Forelimb muscle (tissue), 1 donor: ENCODE data around the gene PKMYT1. TPM values are rescaled to one million over a fixed set of nuclear protein-coding genes. Genes with fewer than 3 reads are reported as not detected.
"Not testable (repeated sequence)": the region's sequence is repeated elsewhere in the genome, so short reads cannot be mapped to it uniquely, and the experiment has no call there.

Experiments used
- DNase-seq: peaks from one replicate; pipeline ENCODE4 v3.0.0-alpha.2; 2013; ENCODE audit warnings: low read depth
- polyA plus RNA-seq: library from polyadenylated mRNA; unstranded; fragments of 120-200 nt; gene quantifications from one replicate; pipeline ENCODE4 v1.2.1, GENCODE V29; 2013; ENCODE audit not compliant: insufficient read length

Gene PKMYT1
- polyA plus RNA-seq, 1 donor: 9.9 TPM

- DNase-seq: no peak
These were observed 19.8 kb downstream of the PKMYT1 start for GRCh38 chr16:2960183-2961010.

- no peak for DNase-seq
These were observed 21.0 kb downstream of the PKMYT1 start for GRCh38 chr16:2959206-2959605.

- no peak for DNase-seq
These were observed 23.7 kb downstream of the PKMYT1 start for GRCh38 chr16:2956579-2956956.

GRCh38 chr16:2955779-2956578, 24.3 kb downstream of the PKMYT1 start:
- DNase-seq: no peak

GRCh38 chr16:2955438-2955778, 24.8 kb downstream of the PKMYT1 start:
- DNase-seq: no peak

- no peak for DNase-seq
These were observed 25.4 kb downstream of the PKMYT1 start for GRCh38 chr16:2954656-2955381.

- DNase-seq: no peak
These were observed 26.3 kb downstream of the PKMYT1 start for GRCh38 chr16:2953706-2954627.

- no peak for DNase-seq
These were observed 27.6 kb downstream of the PKMYT1 start for GRCh38 chr16:2952679-2953078.

- no peak for DNase-seq
These were observed 29.5 kb downstream of the PKMYT1 start for GRCh38 chr16:2950773-2951172.

GRCh38 chr16:2950353-2950724, 29.9 kb downstream of the PKMYT1 start:
- DNase-seq: no peak

GRCh38 chr16:2949705-2950352, 30.4 kb downstream of the PKMYT1 start:
- DNase-seq: no peak

GRCh38 chr16:2948807-2949704, 31.2 kb downstream of the PKMYT1 start:
- DNase-seq: no peak

- no peak for DNase-seq
These were observed 33.6 kb downstream of the PKMYT1 start for GRCh38 chr16:2946649-2947048.

GRCh38 chr16:2943716-2944115, 36.5 kb downstream of the PKMYT1 start:
- DNase-seq: not testable (repeated sequence)

- no peak for DNase-seq
These were observed 38.2 kb downstream of the PKMYT1 start for GRCh38 chr16:2942045-2942444.

GRCh38 chr16:2939968-2940367, 40.3 kb downstream of the PKMYT1 start:
- no peak for DNase-seq

GRCh38 chr16:2938206-2938605, 42.0 kb downstream of the PKMYT1 start:
- DNase-seq: no peak

- no peak for DNase-seq
These were observed 43.1 kb downstream of the PKMYT1 start for GRCh38 chr16:2937170-2937569.

- DNase-seq: no peak
These were observed 43.7 kb downstream of the PKMYT1 start for GRCh38 chr16:2936436-2937011.
